Measurements from ENCODE around the gene C1orf198. TPM values are rescaled to one million over a fixed set of nuclear protein-coding genes. Genes with fewer than 3 reads are reported as not detected.

The C1orf198 gene
- total and polyA plus RNA-seq, 2 of the 8 experiments (the other 6 are each of a cell fraction or from before 2014, with no cell fraction given): 30.6 to 45.0 TPM

DNA sequence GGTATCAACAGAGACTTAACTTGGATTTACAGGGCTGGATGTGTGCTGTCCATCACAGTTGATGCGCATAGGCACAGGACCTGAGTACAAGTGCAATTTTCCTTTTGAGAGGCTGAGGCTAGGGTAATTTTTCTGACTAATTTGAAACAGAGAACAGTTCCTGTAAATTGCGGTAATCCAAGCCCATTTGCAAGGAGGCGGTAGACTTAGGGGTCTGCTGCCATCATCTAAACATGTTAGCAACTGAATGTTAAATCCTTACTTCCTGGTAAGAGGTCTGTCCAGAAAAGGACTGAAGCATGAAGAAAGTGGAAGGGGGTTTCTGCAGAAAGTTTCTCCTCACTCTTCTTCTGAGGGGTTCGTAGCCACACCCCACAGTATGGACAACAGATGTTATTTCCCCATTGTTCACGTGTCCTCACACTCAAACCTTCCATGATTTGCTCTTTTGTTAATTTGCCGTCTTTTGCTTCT is 23.7 kb upstream of the C1orf198 start:
- Histone ChIP-seq H3K79me2 (ENCODE audit: control insufficient read depth in 1 of 2, insufficient read depth in 2 of 2, low read length in 2 of 2) (no peaks in the 10 kb centered on the region), H2BK120ac (replicated peaks; ENCODE audit: low read depth, low read length) (no peak overlapping the region), H3K56ac (replicated peaks; ENCODE audit: insufficient read length, low read depth, low read length) (no peak overlapping the region), H3K14ac (ENCODE audit: insufficient read length) (no peak overlapping the region), H2BK12ac (ENCODE audit: low read depth, low read length) (no peak overlapping the region), H3K79me1 (ENCODE audit: low read depth, low read length) (no peaks in the 10 kb centered on the region), H2AFZ (ENCODE audit: low read length) (no peak overlapping the region), H3K4me3 (ENCODE audit: extremely low read depth in 1 of 4, insufficient read depth in 2 of 4, low read depth in 3 of 4, low read length in 4 of 4) (no peak overlapping the region), H3K4ac (replicated peaks; ENCODE audit: insufficient read length, low read depth, low read length) (no peak overlapping the region), H3K4me2 (ENCODE audit: insufficient read depth in 1 of 2, low read depth in 2 of 2, low read length in 2 of 2) (no peak overlapping the region), H4K91ac (replicated peaks; ENCODE audit: insufficient read length, low read length) (no peak overlapping the region), H3K23me2 (ENCODE audit: low read depth, low read length) (no peaks in the 10 kb centered on the region), H3K36me3 (ENCODE audit: control insufficient read depth in 2 of 4, insufficient read depth in 4 of 4, low read length in 3 of 4) (no peaks in the 10 kb centered on the region), H4K8ac (ENCODE audit: extremely low read depth, insufficient read depth, low read length) (no peak overlapping the region), H2BK20ac (ENCODE audit: low read length) (no peak overlapping the region), H2BK5ac (ENCODE audit: low read depth, low read length) (no peak overlapping the region), H3K9ac (replicated peaks in 1 of 4; ENCODE audit: extremely low read depth in 1 of 4, low read depth in 3 of 4, low read length in 3 of 4) (no peak overlapping the region), H3K4me1 (replicated peaks in 1 of 4; ENCODE audit: control insufficient read depth in 3 of 4, insufficient read depth in 4 of 4, low read length in 3 of 4) (no peaks in the 10 kb centered on the region; a peak in 1 of 7 replicates), H3K23ac (ENCODE audit: insufficient read length) (no peak overlapping the region), H3K27ac (ENCODE audit: low read depth, low read length) (no peak overlapping the region), H3K9me3 (ENCODE audit: insufficient read depth in 2 of 2, low read depth in 1 of 2, low read length in 1 of 2) (no peaks in the 10 kb centered on the region), H4K20me1 (replicated peaks in 1 of 2; ENCODE audit: control insufficient read depth in 1 of 2, insufficient read depth in 2 of 2, low read length in 2 of 2) (no peaks in the 10 kb centered on the region), H3K18ac (ENCODE audit: extremely low read depth, low read length) (no peak overlapping the region), H2AK5ac (ENCODE audit: low read depth, low read length) (no peak overlapping the region), H3K27me3 (replicated peaks in 1 of 4; ENCODE audit: control insufficient read depth in 3 of 4, extremely low read depth in 1 of 4, insufficient read depth in 3 of 4, low read length in 3 of 4) (no peaks in the 10 kb centered on the region; a peak in 1 of 7 replicates), H4K5ac (ENCODE audit: insufficient read length, low read depth, low read length) (no peak overlapping the region), H2BK15ac (ENCODE audit: low read length) (no peak overlapping the region)
- CTCF ChIA-PET (ENCODE audit: partially characterized antibody): interaction anchor here (1.2 kb wide), 1 partner anchor 123 kb away, joined by 3 read pairs; no protein-coding TSS in a partner anchor
- POLR2A ChIA-PET (ENCODE audit: partially characterized antibody): no interaction called here
- FAIRE-seq (no peak), DNase-seq (ENCODE audit: low read depth in 1 of 2, low spot score in 2 of 2) (no peak)
- 92% methylated on average over 6 of the region's 6 CpGs; no CpG with 5 or more reads in 1 of the 2 experiments for WGBS, 2 experiments (ENCODE audit: extremely low coverage in 1 of 2, insufficient coverage in 1 of 2, insufficient read length in 1 of 2, insufficient replicate concordance in 2 of 2, low coverage in 1 of 2, low lambda C conversion rate in 2 of 2, missing lambda C conversion rate in 1 of 2)
- TF ChIP-seq, protein P1, sequence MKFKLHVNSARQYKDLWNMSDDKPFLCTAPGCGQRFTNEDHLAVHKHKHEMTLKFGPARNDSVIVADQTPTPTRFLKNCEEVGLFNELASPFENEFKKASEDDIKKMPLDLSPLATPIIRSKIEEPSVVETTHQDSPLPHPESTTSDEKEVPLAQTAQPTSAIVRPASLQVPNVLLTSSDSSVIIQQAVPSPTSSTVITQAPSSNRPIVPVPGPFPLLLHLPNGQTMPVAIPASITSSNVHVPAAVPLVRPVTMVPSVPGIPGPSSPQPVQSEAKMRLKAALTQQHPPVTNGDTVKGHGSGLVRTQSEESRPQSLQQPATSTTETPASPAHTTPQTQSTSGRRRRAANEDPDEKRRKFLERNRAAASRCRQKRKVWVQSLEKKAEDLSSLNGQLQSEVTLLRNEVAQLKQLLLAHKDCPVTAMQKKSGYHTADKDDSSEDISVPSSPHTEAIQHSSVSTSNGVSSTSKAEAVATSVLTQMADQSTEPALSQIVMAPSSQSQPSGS (IDR thresholded peaks at IDR 0.05; ENCODE audit: low read length): no peak
- TF ChIP-seq BACH1 (IDR thresholded peaks at IDR 0.05; ENCODE audit: low read length) (no peak), POU5F1 (IDR thresholded peaks at IDR 0.05; ENCODE audit: low read depth, low read length) (no peak), MAFK (IDR thresholded peaks at IDR 0.05; ENCODE audit: low read depth, low read length) (no peak), GABPA (IDR thresholded peaks at IDR 0.05; ENCODE audit: borderline replicate concordance, insufficient read depth, low read length) (no peak), CBX8 (IDR thresholded peaks at IDR 0.05; ENCODE audit: borderline replicate concordance, low read depth, low read length) (no peak), FOSL1 (IDR thresholded peaks at IDR 0.05; ENCODE audit: insufficient read depth, low read depth, low read length) (no peak), BRCA1 (IDR thresholded peaks at IDR 0.05; ENCODE audit: low read depth, low read length) (no peak), RBBP5 (IDR thresholded peaks at IDR 0.05; ENCODE audit: borderline replicate concordance, low read depth, low read length) (no peak), SP4 (IDR thresholded peaks at IDR 0.05; ENCODE audit: low read length) (no peak), KDM1A (IDR thresholded peaks at IDR 0.05; ENCODE audit: borderline replicate concordance, low read length) (no peak)
- TF ChIP-seq, protein P2, sequence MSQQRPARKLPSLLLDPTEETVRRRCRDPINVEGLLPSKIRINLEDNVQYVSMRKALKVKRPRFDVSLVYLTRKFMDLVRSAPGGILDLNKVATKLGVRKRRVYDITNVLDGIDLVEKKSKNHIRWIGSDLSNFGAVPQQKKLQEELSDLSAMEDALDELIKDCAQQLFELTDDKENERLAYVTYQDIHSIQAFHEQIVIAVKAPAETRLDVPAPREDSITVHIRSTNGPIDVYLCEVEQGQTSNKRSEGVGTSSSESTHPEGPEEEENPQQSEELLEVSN (IDR thresholded peaks at IDR 0.05): no peak
